Suprapubic skin (tissue), 4 donors: ENCODE data around the gene LRRC51. TPM values are rescaled to one million over a fixed set of nuclear protein-coding genes. Genes with fewer than 3 reads are reported as not detected.

ENCODE experiments used
- DNase-seq, 2 donors: peaks; one replicate each; pipeline ENCODE4 v3.0.0-alpha.2; 2019; ENCODE audit warnings: low spot score in 2 of 2
- H3K27ac ChIP-seq: fragments of 200-600 bp; sonication (generic); one replicate; pipeline ENCODE4 v1.5.1; 2019
- H3K27me3 ChIP-seq: fragments of 200-600 bp; sonication (generic); one replicate; pipeline ENCODE4 v1.5.1; 2019
- H3K36me3 ChIP-seq: fragments of 200-600 bp; sonication (generic); one replicate; pipeline ENCODE4 v1.5.1; 2019
- H3K4me1 ChIP-seq: fragments of 200-600 bp; sonication (generic); one replicate; pipeline ENCODE4 v1.5.1; 2019
- H3K4me3 ChIP-seq: fragments of 200-600 bp; sonication (generic); one replicate; pipeline ENCODE4 v1.5.1; 2019; ENCODE audit warnings: mild to moderate bottlenecking
- H3K9me3 ChIP-seq: fragments of 200-600 bp; sonication (generic); one replicate; pipeline ENCODE4 v1.5.1; 2019
- EP300 ChIP-seq: sonication (generic); formaldehyde crosslinking; IDR thresholded peaks from one replicate; pipeline ENCODE4 v1.6.1; 2017; ENCODE audit warnings: antibody characterized with exemption
- POLR2A ChIP-seq, 2 donors: fragments of 450-650 bp; IDR thresholded peaks; one replicate each; pipeline ENCODE4 v1.6.1; 2017; ENCODE audit warnings: antibody characterized with exemption in 2 of 2, mild to moderate bottlenecking in 2 of 2, moderate library complexity in 2 of 2
- POLR2AphosphoS5 ChIP-seq, 3 donors: sonication (generic); formaldehyde crosslinking; IDR thresholded peaks; one replicate each; pipeline ENCODE4 v1.6.1; 2017; ENCODE audit warnings: antibody characterized with exemption in 3 of 3
- WGBS: methylation state at CpG from one replicate; pipeline ENCODE4 v1.1.5; 2018; 5-methylcytosine and 5-hydroxymethylcytosine counted together
- total RNA-seq, 4 donors: library from RNA; depleted of rRNA; stranded (reverse); fragments of >200 nt; gene quantifications; one replicate each; pipeline ENCODE4 v1.1.0, GENCODE V29; 2016
- TF ChIP-seq, protein P1 (sequence below), 2 donors: fragments of 200-600 bp in 1 of 2; fragments of 450-650 bp in 1 of 2; sonication (generic) in 1 of 2; IDR thresholded peaks; one replicate each; pipeline ENCODE4 v1.5.1; 2016 to 2019; ENCODE audit warnings: antibody characterized with exemption in 2 of 2, mild to moderate bottlenecking in 1 of 2, moderate library complexity in 1 of 2

LRRC51 gene
- total RNA-seq, 4 donors from 2014 or later, result 3.7 to 9.9 (median 6.6) TPM

DNA sequence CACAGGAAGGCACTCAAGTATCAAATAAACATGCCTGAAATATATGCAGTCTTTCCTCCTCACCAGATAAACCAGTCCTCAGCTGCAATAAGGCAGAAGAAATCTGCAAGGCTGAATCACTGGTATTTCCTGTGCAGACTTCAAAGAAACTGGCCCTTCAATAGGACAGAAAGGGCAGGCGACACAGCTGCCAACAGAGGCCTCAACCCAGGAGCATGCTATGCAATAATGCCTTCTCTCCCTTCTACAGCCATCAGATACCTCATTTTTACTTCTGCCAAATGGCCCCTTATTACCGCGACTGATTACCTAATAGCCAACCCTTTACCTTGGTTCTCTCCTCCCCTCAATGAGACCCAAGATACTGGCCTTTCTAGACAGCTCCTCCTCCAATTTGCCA lies 8.3 kb upstream of the LRRC51 start:
- Histone ChIP-seq H3K4me3 (no peak overlapping the region), H3K4me1 (peaks cover 49% of the 10 kb centered on the region), H3K27ac (peak overlapping the region; percentile 12), H3K9me3 (no peaks in the 10 kb centered on the region), H3K27me3 (no peaks in the 10 kb centered on the region), H3K36me3 (no peaks in the 10 kb centered on the region)
- WGBS, result 61% methylated on average over 3 of the region's 3 CpGs
- no peak for TF ChIP-seq POLR2AphosphoS5 (IDR thresholded peaks at IDR 0.05)
- TF ChIP-seq POLR2A (IDR thresholded peaks at IDR 0.05), result no peak
- no peak for TF ChIP-seq EP300
- TF ChIP-seq, protein P1, sequence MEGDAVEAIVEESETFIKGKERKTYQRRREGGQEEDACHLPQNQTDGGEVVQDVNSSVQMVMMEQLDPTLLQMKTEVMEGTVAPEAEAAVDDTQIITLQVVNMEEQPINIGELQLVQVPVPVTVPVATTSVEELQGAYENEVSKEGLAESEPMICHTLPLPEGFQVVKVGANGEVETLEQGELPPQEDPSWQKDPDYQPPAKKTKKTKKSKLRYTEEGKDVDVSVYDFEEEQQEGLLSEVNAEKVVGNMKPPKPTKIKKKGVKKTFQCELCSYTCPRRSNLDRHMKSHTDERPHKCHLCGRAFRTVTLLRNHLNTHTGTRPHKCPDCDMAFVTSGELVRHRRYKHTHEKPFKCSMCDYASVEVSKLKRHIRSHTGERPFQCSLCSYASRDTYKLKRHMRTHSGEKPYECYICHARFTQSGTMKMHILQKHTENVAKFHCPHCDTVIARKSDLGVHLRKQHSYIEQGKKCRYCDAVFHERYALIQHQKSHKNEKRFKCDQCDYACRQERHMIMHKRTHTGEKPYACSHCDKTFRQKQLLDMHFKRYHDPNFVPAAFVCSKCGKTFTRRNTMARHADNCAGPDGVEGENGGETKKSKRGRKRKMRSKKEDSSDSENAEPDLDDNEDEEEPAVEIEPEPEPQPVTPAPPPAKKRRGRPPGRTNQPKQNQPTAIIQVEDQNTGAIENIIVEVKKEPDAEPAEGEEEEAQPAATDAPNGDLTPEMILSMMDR (IDR thresholded peaks at IDR 0.05), result no peak
- DNase-seq, result no peak

DNA sequence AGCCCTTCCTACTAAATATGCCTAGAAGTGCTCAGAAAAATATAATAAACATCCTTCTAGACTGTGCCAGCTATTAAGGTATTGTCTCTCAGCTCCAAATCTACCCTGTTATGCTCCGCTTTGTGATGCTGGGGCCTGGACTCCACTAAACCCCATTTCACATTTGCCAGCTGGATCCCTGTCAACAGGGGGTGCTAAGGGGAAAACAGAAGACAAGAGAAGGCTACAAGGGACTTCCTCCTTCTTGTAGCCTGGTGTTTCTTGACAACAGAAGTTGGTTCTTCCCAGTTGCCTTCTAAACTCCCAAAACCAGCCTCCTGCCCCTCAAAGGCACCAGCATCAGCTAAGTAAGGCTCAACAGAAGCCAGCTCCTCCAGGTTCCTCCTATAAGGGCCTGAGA lies 5.5 kb upstream of the LRRC51 start:
- H3K27ac ChIP-seq, result no peak overlapping the region

DNA sequence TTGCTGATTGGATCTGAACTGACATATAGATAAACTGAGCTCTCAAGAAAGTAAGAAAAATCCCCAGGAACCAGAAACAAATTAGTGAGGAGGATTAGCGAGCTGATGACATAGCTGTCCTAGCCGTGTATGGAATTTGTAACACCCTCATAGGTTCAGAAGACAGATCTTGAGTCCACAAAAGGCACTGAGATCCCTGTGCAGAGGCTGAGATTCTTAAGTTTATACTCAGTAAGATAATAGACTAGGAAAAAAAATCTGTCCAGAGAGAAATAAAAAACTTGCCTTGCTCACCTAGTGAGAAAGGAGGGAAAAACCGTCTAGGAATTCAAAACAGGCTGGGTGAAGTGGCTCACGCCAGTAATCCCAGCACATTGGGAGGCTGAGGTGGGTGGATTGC lies 4.9 kb upstream of the LRRC51 start:
- Histone ChIP-seq H3K4me3 (no peak overlapping the region), H3K27ac (no peak overlapping the region), H3K9me3 (no peaks in the 10 kb centered on the region), H3K4me1 (peaks cover 37% of the 10 kb centered on the region), H3K36me3 (no peaks in the 10 kb centered on the region), H3K27me3 (no peaks in the 10 kb centered on the region)
- 95% methylated on average over 4 of the region's 4 CpGs for WGBS
- TF ChIP-seq POLR2A (IDR thresholded peaks at IDR 0.05) (no peak), POLR2AphosphoS5 (IDR thresholded peaks at IDR 0.05) (no peak), EP300 (no peak)
- TF ChIP-seq, protein P1 (IDR thresholded peaks at IDR 0.05), result no peak
- no peak for DNase-seq

More for the DNA sequence above, 5.5 kb upstream of the LRRC51 start:
- TF ChIP-seq POLR2A (IDR thresholded peaks at IDR 0.05) (no peak), POLR2AphosphoS5 (IDR thresholded peaks at IDR 0.05) (no peak), EP300 (no peak)
- TF ChIP-seq, protein P1 (IDR thresholded peaks at IDR 0.05), result no peak
- DNase-seq, result no peak
- peaks cover 43% of the 10 kb centered on the region for H3K4me1 ChIP-seq
- no peaks in the 10 kb centered on the region for H3K27me3 ChIP-seq
- H3K9me3 ChIP-seq, result no peaks in the 10 kb centered on the region
- 100% methylated on average over 1 of the region's 1 CpG for WGBS
- H3K36me3 ChIP-seq, result no peaks in the 10 kb centered on the region
- H3K4me3 ChIP-seq, result no peak overlapping the region

DNA sequence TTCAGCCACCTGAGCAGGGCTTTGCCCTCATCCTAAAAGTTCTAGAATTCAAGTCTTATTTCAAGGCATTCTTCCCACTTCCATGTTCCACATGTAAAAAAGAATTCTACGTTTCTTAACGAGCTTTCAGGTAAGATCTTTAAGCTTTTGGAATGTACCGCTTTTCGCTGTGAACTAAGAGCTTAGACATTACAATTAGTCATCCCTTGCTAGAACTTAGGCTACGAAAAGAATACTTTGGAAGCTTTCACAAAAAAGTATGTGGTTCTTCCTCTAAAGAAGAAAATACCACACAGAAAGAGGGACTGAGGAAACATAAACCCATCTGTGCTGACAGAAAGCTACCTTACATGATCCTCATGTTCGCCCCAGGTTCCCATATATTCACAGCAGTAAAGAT lies 2.2 kb upstream of the LRRC51 start:
- TF ChIP-seq, protein P1 (IDR thresholded peaks at IDR 0.05), result no peak
- TF ChIP-seq POLR2AphosphoS5 (IDR thresholded peaks at IDR 0.05) (no peak), POLR2A (IDR thresholded peaks at IDR 0.05) (no peak), EP300 (no peak)
- Histone ChIP-seq H3K36me3 (no peaks in the 10 kb centered on the region), H3K27me3 (no peaks in the 10 kb centered on the region), H3K27ac (peak overlapping the region; percentile 86), H3K9me3 (no peaks in the 10 kb centered on the region), H3K4me3 (peak overlapping the region; percentile 66), H3K4me1 (peaks cover 46% of the 10 kb centered on the region)
- DNase-seq, result no peak
- 68% methylated on average over 6 of the region's 6 CpGs for WGBS

DNA sequence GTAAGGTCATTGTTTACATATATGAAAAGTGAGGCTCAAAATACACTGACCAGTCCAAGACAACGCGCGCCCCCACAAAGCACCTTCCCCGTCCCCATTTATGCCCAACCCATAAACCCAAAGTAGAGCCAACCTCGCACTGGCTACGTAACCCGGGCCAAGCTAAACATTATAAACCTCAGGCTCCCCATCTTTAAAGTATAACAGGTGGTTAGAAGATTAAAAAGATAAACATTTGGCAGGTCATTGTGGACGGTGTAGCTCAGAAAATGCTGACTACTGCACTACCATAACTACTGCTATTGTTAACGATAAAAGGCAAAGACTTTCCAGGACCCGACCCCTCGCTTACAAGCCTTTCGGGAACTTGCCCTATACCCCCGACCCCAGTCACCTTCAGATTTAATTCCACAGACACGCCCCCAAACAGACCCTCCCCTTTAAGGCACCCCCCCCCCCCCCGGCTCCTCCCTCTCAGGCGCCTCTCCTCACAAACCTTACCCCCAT lies 778 bp upstream of the LRRC51 start:
- DNase-seq, result no peak
- H3K9me3 ChIP-seq, result no peaks in the 10 kb centered on the region
- 3% methylated on average over 16 of the region's 16 CpGs for WGBS
- TF ChIP-seq, protein P1 (IDR thresholded peaks at IDR 0.05), result no peak
- TF ChIP-seq EP300 (no peak), POLR2A (IDR thresholded peaks at IDR 0.05) (no peak), POLR2AphosphoS5 (IDR thresholded peaks at IDR 0.05) (no peak)
- peaks cover 48% of the 10 kb centered on the region for H3K4me1 ChIP-seq
- no peaks in the 10 kb centered on the region for H3K27me3 ChIP-seq
- peak overlapping the region; percentile 86 for H3K27ac ChIP-seq
- peak overlapping the region; percentile 66 for H3K4me3 ChIP-seq
- H3K36me3 ChIP-seq, result no peaks in the 10 kb centered on the region
